HG02678 (cell line): ENCODE results near the gene SIGLEC8.

Source experiments
- ATAC-seq: cut with Tn5 transposase; IDR thresholded peaks from one replicate; pipeline ENCODE4 v1.9.1; 2021; ENCODE audit warnings: mild to moderate bottlenecking, moderate library complexity; ENCODE audit not compliant: unreplicated experiment

The SIGLEC8 gene

GRCh38 chr19:51407511-51408131, 50.6 kb downstream of the SIGLEC8 start:
- ATAC-seq: no peak

DNA sequence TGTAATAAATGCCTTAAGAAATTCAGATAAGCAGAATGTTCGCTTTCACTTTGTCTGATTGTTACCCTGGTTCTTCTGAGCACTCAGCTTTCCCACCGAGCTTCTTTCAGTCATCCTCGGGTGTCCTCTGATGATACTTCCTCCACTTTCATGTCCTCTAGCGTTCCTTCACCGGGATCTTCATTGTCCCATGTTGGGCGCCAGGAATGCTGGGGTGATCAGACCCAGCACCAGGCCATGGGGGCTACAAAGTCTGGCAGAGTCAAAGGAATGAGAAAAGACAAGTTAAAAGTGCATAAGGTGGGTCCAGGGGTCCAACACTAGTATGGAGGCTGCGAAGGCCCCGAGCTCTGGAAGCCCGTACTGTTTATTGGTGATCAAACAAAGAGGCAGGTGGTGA, 56.1 kb downstream of the SIGLEC8 start:
- no peak for ATAC-seq
